Stomach (tissue), 4 donors: ENCODE measurements around the gene KLRC4.

Experiments
- POLR2AphosphoS5 ChIP-seq, 3 donors: sonication (generic); formaldehyde crosslinking; IDR thresholded peaks; one replicate each; pipeline ENCODE4 v1.6.1; 2016; ENCODE audit warnings: antibody characterized with exemption in 3 of 3
- TF ChIP-seq, protein P1 (sequence below), 7 experiments: fragments of 450-650 bp in 4 of 7; fragments of 200-600 bp in 3 of 7; sonication (generic) in 3 of 7; IDR thresholded peaks; one replicate each; pipeline ENCODE4 v1.5.1; 2016 to 2019; ENCODE audit warnings: antibody characterized with exemption in 7 of 7, control low read depth in 2 of 7, mild to moderate bottlenecking in 1 of 7

- TF ChIP-seq, protein P1, sequence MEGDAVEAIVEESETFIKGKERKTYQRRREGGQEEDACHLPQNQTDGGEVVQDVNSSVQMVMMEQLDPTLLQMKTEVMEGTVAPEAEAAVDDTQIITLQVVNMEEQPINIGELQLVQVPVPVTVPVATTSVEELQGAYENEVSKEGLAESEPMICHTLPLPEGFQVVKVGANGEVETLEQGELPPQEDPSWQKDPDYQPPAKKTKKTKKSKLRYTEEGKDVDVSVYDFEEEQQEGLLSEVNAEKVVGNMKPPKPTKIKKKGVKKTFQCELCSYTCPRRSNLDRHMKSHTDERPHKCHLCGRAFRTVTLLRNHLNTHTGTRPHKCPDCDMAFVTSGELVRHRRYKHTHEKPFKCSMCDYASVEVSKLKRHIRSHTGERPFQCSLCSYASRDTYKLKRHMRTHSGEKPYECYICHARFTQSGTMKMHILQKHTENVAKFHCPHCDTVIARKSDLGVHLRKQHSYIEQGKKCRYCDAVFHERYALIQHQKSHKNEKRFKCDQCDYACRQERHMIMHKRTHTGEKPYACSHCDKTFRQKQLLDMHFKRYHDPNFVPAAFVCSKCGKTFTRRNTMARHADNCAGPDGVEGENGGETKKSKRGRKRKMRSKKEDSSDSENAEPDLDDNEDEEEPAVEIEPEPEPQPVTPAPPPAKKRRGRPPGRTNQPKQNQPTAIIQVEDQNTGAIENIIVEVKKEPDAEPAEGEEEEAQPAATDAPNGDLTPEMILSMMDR (IDR thresholded peaks at IDR 0.05) = no peak
- TF ChIP-seq POLR2AphosphoS5 (IDR thresholded peaks at IDR 0.05) = no peak
These were observed 47.3 kb upstream of the KLRC4 start for GRCh38 chr12:10456856-10457255.
